H1 (cell line): Measurements from ENCODE around the gene PLIN4. TPM values are rescaled to one million over a fixed set of nuclear protein-coding genes. Genes with fewer than 3 reads are reported as not detected.

Experiments used
- CTCF ChIA-PET: fragments of 300-600 bp; sonication (Branson Sonifier 250); formaldehyde crosslinking; loops from one replicate; lab custom pipeline; 2021; ENCODE audit not compliant: partially characterized antibody; lab: Charles Lee
- POLR2A ChIA-PET: fragments of 300-600 bp; sonication (Branson Sonifier 250); formaldehyde crosslinking; loops from one replicate; lab custom pipeline; 2021; ENCODE audit warnings: inconsistent platforms; ENCODE audit not compliant: partially characterized antibody; lab: Charles Lee
- DNase-seq, 2 experiments: peaks; one replicate each; pipeline versions ENCODE4 v3.0.0 to v3.0.0-alpha.2; 2010 to 2022; ENCODE audit warnings: low spot score in 2 of 2, low read depth in 1 of 2, mixed read lengths in 1 of 2
- FAIRE-seq: peaks from 2 replicates; lab custom pipeline; 2011; peaks lifted over from hg19 to GRCh38; lab: Jason Lieb, UNC
- H2AFZ ChIP-seq: 2 replicates; pipeline ENCODE4 v1.8.1; 2012; ENCODE audit warnings: low read length, inconsistent platforms
- H2AK5ac ChIP-seq: 2 replicates; pipeline ENCODE4 v1.6.1; 2013; ENCODE audit warnings: low read depth, low read length
- H2BK120ac ChIP-seq: replicated peaks from 2 replicates; pipeline ENCODE3; 2013; ENCODE audit warnings: low read depth, low read length, inconsistent platforms
- H2BK12ac ChIP-seq: 2 replicates; pipeline ENCODE4 v1.6.1; 2013; ENCODE audit warnings: low read depth, low read length
- H2BK15ac ChIP-seq: 2 replicates; pipeline ENCODE4 v1.6.1; 2013; ENCODE audit warnings: low read length
- H2BK20ac ChIP-seq: 2 replicates; pipeline ENCODE4 v1.6.1; 2013; ENCODE audit warnings: low read length
- H2BK5ac ChIP-seq: 2 replicates; pipeline ENCODE4 v1.6.1; 2013; ENCODE audit warnings: low read depth, low read length
- H3K14ac ChIP-seq: 2 replicates; pipeline ENCODE4 v1.6.1; 2013; ENCODE audit warnings: inconsistent platforms; ENCODE audit not compliant: insufficient read length
- H3K18ac ChIP-seq: 2 replicates; pipeline ENCODE4 v1.6.1; 2013; ENCODE audit warnings: low read length; ENCODE audit errors: extremely low read depth
- H3K23ac ChIP-seq: 2 replicates; pipeline ENCODE4 v1.6.1; 2013; ENCODE audit warnings: inconsistent platforms; ENCODE audit not compliant: insufficient read length
- H3K23me2 ChIP-seq: 2 replicates; pipeline ENCODE4 v1.6.1; 2013; ENCODE audit warnings: low read depth, low read length
- H3K27ac ChIP-seq: 2 replicates; pipeline ENCODE4 v1.6.1; 2011; ENCODE audit warnings: low read depth, low read length, inconsistent platforms
- H3K27me3 ChIP-seq, 4 experiments: replicated peaks in 1 of 4; 1 replicate in 1 of 4; 2 replicates in 3 of 4; pipeline versions ENCODE4 v1.6.1 to v1.8.1; 2011 to 2013; ENCODE audit warnings: low read length in 3 of 4, mild to moderate bottlenecking in 3 of 4, inconsistent platforms in 2 of 4, mixed read lengths in 2 of 4, moderate library complexity in 1 of 4; ENCODE audit not compliant: control insufficient read depth in 3 of 4, insufficient read depth in 3 of 4; ENCODE audit errors: extremely low read depth in 1 of 4
- H3K36me3 ChIP-seq, 4 experiments: 2 replicates each; pipeline versions ENCODE4 v1.6.1 to v1.8.1; 2011 to 2013; ENCODE audit warnings: mild to moderate bottlenecking in 4 of 4, low read length in 3 of 4, moderate library complexity in 2 of 4, control low read depth in 1 of 4, inconsistent platforms in 1 of 4; ENCODE audit not compliant: insufficient read depth in 4 of 4, control insufficient read depth in 2 of 4
- H3K4ac ChIP-seq: replicated peaks from 2 replicates; pipeline ENCODE3; 2013; ENCODE audit warnings: low read length, low read depth, mixed read lengths, inconsistent platforms; ENCODE audit not compliant: insufficient read length
- H3K4me1 ChIP-seq, 4 experiments: replicated peaks in 1 of 4; 1 replicate in 1 of 4; 2 replicates in 3 of 4; pipeline versions ENCODE4 v1.6.1 to v1.8.1; 2011 to 2013; ENCODE audit warnings: low read length in 3 of 4, inconsistent platforms in 2 of 4, mixed read lengths in 1 of 4; ENCODE audit not compliant: insufficient read depth in 4 of 4, control insufficient read depth in 3 of 4
- H3K4me2 ChIP-seq, 2 experiments: 2 replicates each; pipeline versions ENCODE4 v1.6.1 to v1.8.1; 2011 to 2013; ENCODE audit warnings: low read depth in 2 of 2, low read length in 2 of 2, control low read depth in 1 of 2, inconsistent platforms in 1 of 2, mild to moderate bottlenecking in 1 of 2; ENCODE audit not compliant: insufficient read depth in 1 of 2
- H3K4me3 ChIP-seq, 4 experiments: fragments of 200-600, 300-600 bp in 1 of 4; sonication (generic), shearing (Covaris generic), sonication (Bioruptor Twin) in 1 of 4; 2 replicates each; pipeline versions ENCODE4 v1.5.1 to v1.8.1; 2011 to 2016; ENCODE audit warnings: low read length in 4 of 4, low read depth in 3 of 4, control low read depth in 2 of 4, inconsistent platforms in 2 of 4, mild to moderate bottlenecking in 2 of 4, mixed read lengths in 1 of 4, moderate library complexity in 1 of 4; ENCODE audit not compliant: insufficient read depth in 2 of 4; ENCODE audit errors: extremely low read depth in 1 of 4
- H3K56ac ChIP-seq: replicated peaks from 2 replicates; pipeline ENCODE3; 2013; ENCODE audit warnings: low read depth, mild to moderate bottlenecking, mixed read lengths, low read length, inconsistent platforms; ENCODE audit not compliant: insufficient read length
- H3K79me1 ChIP-seq: 2 replicates; pipeline ENCODE4 v1.6.1; 2013; ENCODE audit warnings: low read depth, low read length, control low read depth
- H3K79me2 ChIP-seq, 2 experiments: 2 replicates each; pipeline versions ENCODE4 v1.6.1 to v1.8.1; 2012 to 2013; ENCODE audit warnings: low read length in 2 of 2, mild to moderate bottlenecking in 2 of 2, inconsistent platforms in 1 of 2; ENCODE audit not compliant: insufficient read depth in 2 of 2, control insufficient read depth in 1 of 2
- H3K9ac ChIP-seq, 4 experiments: replicated peaks in 1 of 4; 1 replicate in 1 of 4; 2 replicates in 3 of 4; pipeline versions ENCODE4 v1.6.1 to v1.8.1; 2011 to 2013; ENCODE audit warnings: low read depth in 3 of 4, low read length in 3 of 4, control low read depth in 2 of 4, mild to moderate bottlenecking in 2 of 4, moderate library complexity in 2 of 4, inconsistent platforms in 1 of 4; ENCODE audit errors: extremely low read depth in 1 of 4
- H3K9me3 ChIP-seq, 2 experiments: 2 replicates each; pipeline versions ENCODE4 v1.6.1 to v1.8.1; 2012 to 2013; ENCODE audit warnings: mild to moderate bottlenecking in 2 of 2, moderate library complexity in 2 of 2, control low read depth in 1 of 2, inconsistent platforms in 1 of 2, low read depth in 1 of 2, low read length in 1 of 2, mixed read lengths in 1 of 2; ENCODE audit not compliant: insufficient read depth in 2 of 2
- H4K20me1 ChIP-seq, 2 experiments: replicated peaks in 1 of 2; 2 replicates each; pipeline versions ENCODE3 to v1.8.1; 2011 to 2013; ENCODE audit warnings: inconsistent platforms in 2 of 2, low read length in 2 of 2, mild to moderate bottlenecking in 1 of 2; ENCODE audit not compliant: insufficient read depth in 2 of 2, control insufficient read depth in 1 of 2
- H4K5ac ChIP-seq: 2 replicates; pipeline ENCODE4 v1.6.1; 2013; ENCODE audit warnings: low read length, low read depth, mixed read lengths, inconsistent platforms; ENCODE audit not compliant: insufficient read length
- H4K8ac ChIP-seq: 2 replicates; pipeline ENCODE4 v1.8.0; 2013; ENCODE audit warnings: mild to moderate bottlenecking, moderate library complexity, low read length, inconsistent platforms; ENCODE audit not compliant: insufficient read depth; ENCODE audit errors: extremely low read depth
- H4K91ac ChIP-seq: replicated peaks from 2 replicates; pipeline ENCODE3; 2013; ENCODE audit warnings: low read length, mixed read lengths, inconsistent platforms; ENCODE audit not compliant: insufficient read length
- POU5F1 ChIP-seq: IDR thresholded peaks from 2 replicates; pipeline ENCODE4 v1.6.1; 2011; ENCODE audit warnings: low read depth, mild to moderate bottlenecking, low read length, moderate library complexity
- whole genome bisulfite sequencing, 2 experiments: shearing (Covaris generic) in 1 of 2; methylation state at CpG; one replicate each; pipeline versions ENCODE4 v1.1.6 to v1.1.7; 2013 to 2015; ENCODE audit warnings: low lambda C conversion rate in 2 of 2, mixed read lengths in 2 of 2, inconsistent platforms in 1 of 2, low coverage in 1 of 2, missing lambda C conversion rate in 1 of 2; ENCODE audit not compliant: insufficient replicate concordance in 2 of 2, insufficient coverage in 1 of 2, insufficient read length in 1 of 2; ENCODE audit errors: extremely low coverage in 1 of 2, missing lambda C conversion rate in 1 of 2; 5-methylcytosine and 5-hydroxymethylcytosine counted together
- long read RNA-seq, 2 experiments: library from RNA in 1 of 2; library from capped mRNA in 1 of 2; stranded (forward); transcript quantifications; one replicate each; pipeline ENCODE4 v2.0.0, GENCODE V29; 2021; ENCODE audit warnings: inconsistent platforms in 1 of 2
- polyA minus RNA-seq, 3 experiments: library from RNA; depleted of rRNA, polyadenylated mRNA; stranded (reverse); fragments of >200 nt; gene quantifications; 1 replicate in 2 of 3; 2 replicates in 1 of 3; pipeline ENCODE4 v1.2.3, GENCODE V29; 2011
- polyA plus RNA-seq, 7 experiments: library from polyadenylated mRNA; depleted of rRNA in 3 of 7; stranded (reverse) in 5 of 7; unstranded in 2 of 7; fragments of >200 nt in 5 of 7; fragments of 200-250 nt in 2 of 7; gene quantifications; 1 replicate in 5 of 7; 2 replicates in 1 of 7; 4 replicates in 1 of 7; pipeline versions ENCODE4 v1.2.1 to v1.2.3, GENCODE V29; 2011 to 2013; ENCODE audit warnings: missing spikeins in 2 of 7, mixed read lengths in 2 of 7
- total RNA-seq: library from RNA; stranded (reverse); fragmentation: NEBNext Ultra II Directional; extraction: Animal tissue kit (Norgen Biotek cat#: 25700); gene quantifications from 2 replicates; pipeline ENCODE4 v1.2.1, GENCODE V29; 2021
- TF ChIP-seq, protein P1 (sequence below): IDR thresholded peaks from 2 replicates; pipeline ENCODE4 v1.6.1; 2011; ENCODE audit warnings: low read length, improper control_type of control experiment

The PLIN4 gene
- 0.45 and 0.54 TPM in 2 replicates for total RNA-seq
- 0.35 and 0.67 TPM in 2 replicates for polyA plus RNA-seq (2011; rRNA removed)
- 0.69 TPM for polyA plus RNA-seq (2011; cell fraction: cytosol; rRNA removed)
- 2.5 TPM for polyA plus RNA-seq (2011; cell fraction: nucleus; rRNA removed)
- polyA plus RNA-seq (2012, experiment 1 of 2), result 0.47 to 1.3 TPM (median 0.98 TPM) in 4 replicates
- polyA plus RNA-seq (2012, experiment 2 of 2), result 0.45 TPM
- 0.20 TPM for polyA plus RNA-seq (2013, experiment 1 of 2)
- polyA plus RNA-seq (2013, experiment 2 of 2), result 0.17 TPM
- 0.39 and 0.76 TPM in 2 replicates for polyA minus RNA-seq (2011; rRNA and poly(A)+ RNA removed)
- not detected for polyA minus RNA-seq (2011; cell fraction: cytosol; rRNA and poly(A)+ RNA removed)
- polyA minus RNA-seq (2011; cell fraction: nucleus; rRNA and poly(A)+ RNA removed), result 0.50 TPM
- long read RNA-seq, experiment 1, partial matches to known transcripts, result 1 of 1 reads
- long read RNA-seq, experiment 1, other reads (novel, unspliced or antisense), result 0 of 1 reads
- long read RNA-seq, experiment 2, result 0 reads

DNA sequence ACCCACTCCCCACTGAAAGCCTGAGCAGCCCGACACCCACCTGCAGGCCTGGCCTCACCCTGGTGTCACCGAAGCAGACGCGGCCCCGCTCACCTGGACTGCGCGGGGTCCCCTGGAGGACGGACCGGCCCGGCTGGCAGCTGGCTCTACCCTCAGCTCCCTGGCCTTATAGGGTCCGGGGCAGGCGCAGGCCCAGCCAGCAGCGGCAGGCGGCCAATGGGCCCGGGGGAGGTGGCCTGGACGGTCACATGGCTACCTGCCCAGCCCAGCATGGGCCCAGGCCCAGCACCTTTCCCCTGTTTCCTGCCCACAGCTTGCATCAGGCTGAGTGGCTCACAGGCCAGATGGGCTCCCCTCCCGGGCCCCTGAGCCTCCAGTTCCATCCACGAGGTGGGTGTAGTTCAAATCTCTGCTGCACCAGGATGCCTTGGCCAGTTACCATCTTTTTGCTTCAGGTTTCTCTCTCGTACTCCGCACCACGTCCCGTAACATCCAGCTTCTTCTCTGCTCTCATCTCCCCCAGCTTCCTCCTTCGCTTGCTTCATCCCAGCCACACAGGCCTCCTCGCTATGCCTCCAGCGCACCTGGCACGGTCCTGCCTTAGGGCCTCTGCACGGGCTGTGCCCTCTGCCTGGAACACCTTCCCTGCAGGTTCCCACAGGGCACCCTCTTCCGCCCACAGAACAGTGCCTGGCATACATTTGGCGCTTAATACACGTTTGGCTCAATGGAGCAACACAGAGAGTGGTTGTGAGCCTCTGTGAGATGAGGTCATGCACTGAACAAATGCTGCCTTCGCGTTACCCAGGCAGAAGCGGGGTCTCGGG, at the start of gene PLIN4:
Gene PLIN4, minus strand, starts transcription at position 142 of the 827 bp plus-strand sequence. CDS start 214 bp downstream, outside the sequence.
- FAIRE-seq, result no peak

More for the DNA sequence above, at the start of gene PLIN4:
- H3K4ac ChIP-seq, result no peak within 1 kb of the TSS
- no peak within 1 kb of the TSS; the same call in 1 of the 2 replicates for H3K18ac ChIP-seq
- 88% methylated on average over 18 of the region's 34 CpGs; no CpG with 5 or more reads in 1 of the 2 experiments for WGBS, 2 experiments
- peak within 1 kb of the TSS; percentile 85; the same call in 1 of the 2 replicates for H4K8ac ChIP-seq
- H3K56ac ChIP-seq, result no peak within 1 kb of the TSS
- 0 out of 2 replicates have a peak within 1 kb of the TSS, but pooled peaks have one; percentile 9 for H2BK12ac ChIP-seq
- ChIA-PET POLR2A (interaction anchor here (0.6 to 3.9 kb wide), 13 partner anchors 8 to 114 kb away, joined by 3 to 27 read pairs (median 3); partner anchors contain the start of genes LRG1 and PLIN5), CTCF (interaction anchor here (0.6 to 5.8 kb wide), 5 partner anchors 8 to 125 kb away, joined by 3 to 62 read pairs (median 3); partner anchors contain the start of gene PLIN5)
- H3K4me2 ChIP-seq, result no peak within 1 kb of the TSS
- H3K23ac ChIP-seq, result no peak within 1 kb of the TSS
- no peaks in the 10 kb centered on the region for H3K79me1 ChIP-seq
- no peak within 1 kb of the TSS for H2AK5ac ChIP-seq
- DNase-seq, result peak in 1 of 2 experiments; percentile 54
- H2AFZ ChIP-seq, result peak within 1 kb of the TSS; percentile 26; the same call in 1 of the 2 replicates
- H3K79me2 ChIP-seq, result no peaks in the 10 kb centered on the region
- H3K23me2 ChIP-seq, result no peaks in the 10 kb centered on the region
- H3K27me3 ChIP-seq, result peaks cover 0 to 28% (median 20%) of the 10 kb centered on the region in 4 experiments; a peak in 5 of 7 replicates
- H2BK120ac ChIP-seq, result no peak within 1 kb of the TSS
- H3K4me3 ChIP-seq, result no peak within 1 kb of the TSS
- H3K14ac ChIP-seq, result no peak within 1 kb of the TSS
- no peaks in the 10 kb centered on the region for H3K9me3 ChIP-seq
- H4K5ac ChIP-seq, result no peak within 1 kb of the TSS
- no peaks in the 10 kb centered on the region for H3K36me3 ChIP-seq
- TF ChIP-seq, protein P1, sequence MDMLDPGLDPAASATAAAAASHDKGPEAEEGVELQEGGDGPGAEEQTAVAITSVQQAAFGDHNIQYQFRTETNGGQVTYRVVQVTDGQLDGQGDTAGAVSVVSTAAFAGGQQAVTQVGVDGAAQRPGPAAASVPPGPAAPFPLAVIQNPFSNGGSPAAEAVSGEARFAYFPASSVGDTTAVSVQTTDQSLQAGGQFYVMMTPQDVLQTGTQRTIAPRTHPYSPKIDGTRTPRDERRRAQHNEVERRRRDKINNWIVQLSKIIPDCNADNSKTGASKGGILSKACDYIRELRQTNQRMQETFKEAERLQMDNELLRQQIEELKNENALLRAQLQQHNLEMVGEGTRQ, result 0 out of 2 replicates have a peak, but pooled peaks have one; percentile 24
- no peak for TF ChIP-seq POU5F1
- TF ChIP-seq, all 59 proteins: peak for 1
- peaks cover 0 to 3% (median under 1%) of the 10 kb centered on the region in 4 experiments; a peak in 4 of 7 replicates for H3K4me1 ChIP-seq
- no peak within 1 kb of the TSS for H3K27ac ChIP-seq
- no peaks in the 10 kb centered on the region for H4K20me1 ChIP-seq
- peak within 1 kb of the TSS; percentile 53; the same call in 1 of the 2 replicates for H2BK15ac ChIP-seq
- H2BK20ac ChIP-seq, result 0 out of 2 replicates have a peak within 1 kb of the TSS, but pooled peaks have one; percentile 8
- H2BK5ac ChIP-seq, result no peak within 1 kb of the TSS
- no peak within 1 kb of the TSS for H3K9ac ChIP-seq
- H4K91ac ChIP-seq, result no peak within 1 kb of the TSS
